ENCODE measurements around the gene MLLT1.

DNA sequence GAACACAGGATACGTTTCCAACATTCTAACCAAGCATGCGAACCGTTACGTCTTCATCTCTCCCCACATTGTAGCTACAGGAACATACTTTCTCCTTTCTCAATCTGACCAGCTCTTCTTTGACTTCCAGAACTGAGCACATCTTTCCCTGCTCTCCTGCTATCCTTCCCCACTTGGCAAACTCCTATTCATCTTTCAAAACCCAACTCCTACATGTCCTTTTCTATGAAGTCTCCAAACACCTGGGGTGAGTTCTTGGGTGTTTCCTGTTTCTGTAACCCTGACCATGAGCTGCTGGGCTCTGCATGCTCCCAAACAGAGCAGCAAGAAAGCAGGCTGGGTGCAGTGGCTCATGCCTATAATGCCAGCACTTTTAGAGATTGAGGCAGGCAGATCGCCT is 47.0 kb upstream of the MLLT1 start:
- TF ChIP-seq, protein P1, sequence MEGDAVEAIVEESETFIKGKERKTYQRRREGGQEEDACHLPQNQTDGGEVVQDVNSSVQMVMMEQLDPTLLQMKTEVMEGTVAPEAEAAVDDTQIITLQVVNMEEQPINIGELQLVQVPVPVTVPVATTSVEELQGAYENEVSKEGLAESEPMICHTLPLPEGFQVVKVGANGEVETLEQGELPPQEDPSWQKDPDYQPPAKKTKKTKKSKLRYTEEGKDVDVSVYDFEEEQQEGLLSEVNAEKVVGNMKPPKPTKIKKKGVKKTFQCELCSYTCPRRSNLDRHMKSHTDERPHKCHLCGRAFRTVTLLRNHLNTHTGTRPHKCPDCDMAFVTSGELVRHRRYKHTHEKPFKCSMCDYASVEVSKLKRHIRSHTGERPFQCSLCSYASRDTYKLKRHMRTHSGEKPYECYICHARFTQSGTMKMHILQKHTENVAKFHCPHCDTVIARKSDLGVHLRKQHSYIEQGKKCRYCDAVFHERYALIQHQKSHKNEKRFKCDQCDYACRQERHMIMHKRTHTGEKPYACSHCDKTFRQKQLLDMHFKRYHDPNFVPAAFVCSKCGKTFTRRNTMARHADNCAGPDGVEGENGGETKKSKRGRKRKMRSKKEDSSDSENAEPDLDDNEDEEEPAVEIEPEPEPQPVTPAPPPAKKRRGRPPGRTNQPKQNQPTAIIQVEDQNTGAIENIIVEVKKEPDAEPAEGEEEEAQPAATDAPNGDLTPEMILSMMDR (conservative IDR thresholded peaks at IDR 0.05 in 1 of 2, IDR thresholded peaks at IDR 0.05 in 1 of 2; ENCODE audit: extremely low read depth in 1 of 2, insufficient read depth in 1 of 2, low read depth in 1 of 2, low read length in 2 of 2) = no peak
- TF ChIP-seq EZH2 (IDR thresholded peaks at IDR 0.05; ENCODE audit: borderline replicate concordance, low read length) = no peak

Data from mammary epithelial cell (primary cell).